ENCODE measurements around the gene SLC1A3. TPM values are rescaled to one million over a fixed set of nuclear protein-coding genes. Genes with fewer than 3 reads are reported as not detected.

Gene SLC1A3
- total RNA-seq, 1 experiment from 2014 or later = 18.6 TPM

- peaks cover 42 to 51% of the 10 kb centered on the region in 2 experiments for H3K4me1 Mint-ChIP-seq
- Histone ChIP-seq H2BK12ac (ENCODE audit: insufficient read length, low read depth, low read length) (no peak overlapping the region), H3K56ac (ENCODE audit: insufficient read length, low read depth, low read length) (no peak overlapping the region), H3K9me3 (ENCODE audit: control insufficient read depth, low read depth, low read length) (no peaks in the 10 kb centered on the region), H3K4me2 (ENCODE audit: insufficient read depth, insufficient read length, low read length) (peak overlapping the region; percentile 82), H3K9ac (ENCODE audit: extremely low read depth, insufficient read length, low read length) (peak overlapping the region; percentile 63), H3K4ac (ENCODE audit: low read depth, low read length) (no peak overlapping the region), H3K4me1 (ENCODE audit: insufficient read depth, low read length) (peaks cover 6% of the 10 kb centered on the region; the same call in 1 of the 2 replicates), H2BK5ac (ENCODE audit: insufficient read length, low read length) (no peak overlapping the region), H3K14ac (ENCODE audit: insufficient read depth, low read length) (no peak overlapping the region), H2AK5ac (ENCODE audit: insufficient read length, low read length) (no peak overlapping the region), H2BK120ac (ENCODE audit: low read depth, low read length, poor library complexity, severe bottlenecking) (no peak overlapping the region), H4K20me1 (ENCODE audit: control insufficient read depth, insufficient read depth, insufficient read length) (no peaks in the 10 kb centered on the region), H3K18ac (ENCODE audit: insufficient read length, low read depth, low read length) (no peak overlapping the region), H4K8ac (replicated peaks; ENCODE audit: insufficient read length, low read depth, low read length) (no peak overlapping the region), H2AFZ (ENCODE audit: low read length) (no peak overlapping the region), H3K79me1 (ENCODE audit: insufficient read depth, low read depth, low read length, poor library complexity, severe bottlenecking) (no peaks in the 10 kb centered on the region), H3K23ac (ENCODE audit: insufficient read length, low read depth, low read length) (no peak overlapping the region), H2BK20ac (ENCODE audit: low read depth, low read length, poor library complexity, severe bottlenecking) (no peak overlapping the region), H3K79me2 (ENCODE audit: insufficient read depth, low read length) (no peaks in the 10 kb centered on the region), H4K5ac (ENCODE audit: insufficient read length, low read depth, low read length) (no peak overlapping the region), H3K23me2 (ENCODE audit: insufficient read length, low read depth, low read length, poor library complexity, severe bottlenecking) (peaks cover 5% of the 10 kb centered on the region), H2BK15ac (ENCODE audit: low read depth, low read length) (no peak overlapping the region), H3K27me3 (ENCODE audit: insufficient read depth, low read length) (no peaks in the 10 kb centered on the region), H3K27ac (ENCODE audit: insufficient read length, low read depth, low read length) (no peak overlapping the region), H4K91ac (ENCODE audit: insufficient read length, low read depth, low read length) (no peak overlapping the region), H3T11ph (ENCODE audit: low read length) (no peak overlapping the region)
- H3K4me3 Mint-ChIP-seq = peak overlapping the region; percentile 79 to 93
- H3K9me3 Mint-ChIP-seq = no peaks in the 10 kb centered on the region
- H3K36me3 Mint-ChIP-seq (ENCODE audit: insufficient read depth in 1 of 3, low read depth in 3 of 3) = peaks cover 4 to 20% (median 17%) of the 10 kb centered on the region in 3 experiments; a peak in 4 of 7 replicates
- WGBS (ENCODE audit: extremely low coverage, insufficient read length, low lambda C conversion rate) = no CpG with 5 or more reads among the region's 11 CpGs
- no peak for TF ChIP-seq CTCF (conservative IDR thresholded peaks at IDR 0.05)
- peak overlapping the region in 2 of 3 experiments; percentile 56 to 62; a peak in 3 of 7 replicates for H3K27ac Mint-ChIP-seq
- no peak for DNase-seq
- peaks cover 5% of the 10 kb centered on the region for H3K27me3 Mint-ChIP-seq (ENCODE audit: low read depth)
Measured at GRCh38 chr5:36607114-36607571, 737 bp downstream of the SLC1A3 start.

All from H9 (cell line).